Osteocyte (in vitro differentiated cells): ENCODE data around the gene FARSB. TPM values are rescaled to one million over a fixed set of nuclear protein-coding genes. Genes with fewer than 3 reads are reported as not detected.

Experiments
- DNase-seq: peaks from one replicate; pipeline ENCODE4 v3.0.0; 2021; ENCODE audit warnings: mixed read lengths; ENCODE audit not compliant: unreplicated experiment; ENCODE audit errors: extremely low spot score
- H3K27ac Mint-ChIP-seq: one replicate; pipeline ENCODE4 v1.8.0; 2021; ENCODE audit warnings: mild to moderate bottlenecking, mixed read lengths; ENCODE audit not compliant: unreplicated experiment
- H3K27me3 Mint-ChIP-seq: one replicate; pipeline ENCODE4 v1.8.0; 2021; ENCODE audit warnings: mixed read lengths; ENCODE audit not compliant: unreplicated experiment
- H3K36me3 Mint-ChIP-seq: one replicate; pipeline ENCODE4 v1.8.0; 2021; ENCODE audit warnings: mixed read lengths; ENCODE audit not compliant: unreplicated experiment
- H3K4me1 Mint-ChIP-seq: one replicate; pipeline ENCODE4 v1.8.0; 2021; ENCODE audit warnings: mixed read lengths; ENCODE audit not compliant: unreplicated experiment
- H3K4me3 Mint-ChIP-seq: one replicate; pipeline ENCODE4 v1.8.0; 2021; ENCODE audit warnings: mild to moderate bottlenecking, moderate library complexity, mixed read lengths; ENCODE audit not compliant: unreplicated experiment
- H3K9me3 Mint-ChIP-seq: one replicate; pipeline ENCODE4 v1.8.0; 2021; ENCODE audit warnings: mixed read lengths; ENCODE audit not compliant: unreplicated experiment
- CTCF ChIP-seq: fragments of 200-600 bp; sonication (generic); IDR thresholded peaks from 2 replicates; pipeline ENCODE4 v1.5.0; 2021; ENCODE audit warnings: antibody characterized with exemption, mild to moderate bottlenecking, moderate library complexity
- total RNA-seq: library from RNA; stranded (reverse); gene quantifications from 2 replicates; pipeline ENCODE4 v1.2.1, GENCODE V29; 2021

Gene FARSB
- total RNA-seq, 1 donor from 2014 or later: 15.8 TPM

DNA sequence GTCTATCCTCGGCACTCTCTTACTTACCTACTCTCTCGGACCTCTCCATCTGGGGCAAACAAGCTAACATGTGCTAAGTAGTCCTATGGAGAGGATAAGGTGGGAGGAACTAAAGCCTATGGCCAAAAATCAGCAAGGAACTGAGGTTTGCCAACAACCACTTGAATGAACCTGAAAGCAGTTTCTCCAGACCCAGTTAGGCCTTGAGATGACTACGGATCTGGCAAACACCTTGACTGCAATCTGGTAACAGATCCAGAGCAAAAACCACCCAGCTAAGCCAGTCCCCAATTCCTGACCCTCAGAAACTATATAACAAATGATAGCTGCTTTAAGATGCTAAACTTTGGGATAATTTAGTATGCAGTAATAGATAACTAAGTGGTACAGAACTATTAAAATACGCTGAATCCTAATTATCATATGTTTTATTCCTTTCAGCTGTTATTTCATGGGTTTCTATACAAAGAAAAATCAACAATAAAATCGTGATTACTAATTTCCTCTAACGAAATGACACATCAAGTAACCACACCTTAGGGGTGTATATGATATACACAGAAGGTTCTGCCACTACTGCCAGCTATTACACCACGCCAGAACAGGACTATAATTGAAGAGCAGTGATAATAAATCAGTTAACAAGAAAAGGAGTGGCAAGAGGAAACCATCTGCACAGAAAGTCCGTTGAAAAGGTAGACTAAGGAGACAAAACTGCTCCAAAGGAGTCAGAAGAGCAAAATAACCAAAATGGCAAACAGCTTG lies 3.2 kb downstream of the FARSB start:
- Mint-ChIP-seq H3K36me3 (no peaks in the 10 kb centered on the region), H3K4me3 (no peak overlapping the region), H3K27ac (no peak overlapping the region), H3K9me3 (no peaks in the 10 kb centered on the region), H3K27me3 (no peaks in the 10 kb centered on the region), H3K4me1 (peaks cover 31% of the 10 kb centered on the region)
- DNase-seq: no peak
- no peak for TF ChIP-seq CTCF

DNA sequence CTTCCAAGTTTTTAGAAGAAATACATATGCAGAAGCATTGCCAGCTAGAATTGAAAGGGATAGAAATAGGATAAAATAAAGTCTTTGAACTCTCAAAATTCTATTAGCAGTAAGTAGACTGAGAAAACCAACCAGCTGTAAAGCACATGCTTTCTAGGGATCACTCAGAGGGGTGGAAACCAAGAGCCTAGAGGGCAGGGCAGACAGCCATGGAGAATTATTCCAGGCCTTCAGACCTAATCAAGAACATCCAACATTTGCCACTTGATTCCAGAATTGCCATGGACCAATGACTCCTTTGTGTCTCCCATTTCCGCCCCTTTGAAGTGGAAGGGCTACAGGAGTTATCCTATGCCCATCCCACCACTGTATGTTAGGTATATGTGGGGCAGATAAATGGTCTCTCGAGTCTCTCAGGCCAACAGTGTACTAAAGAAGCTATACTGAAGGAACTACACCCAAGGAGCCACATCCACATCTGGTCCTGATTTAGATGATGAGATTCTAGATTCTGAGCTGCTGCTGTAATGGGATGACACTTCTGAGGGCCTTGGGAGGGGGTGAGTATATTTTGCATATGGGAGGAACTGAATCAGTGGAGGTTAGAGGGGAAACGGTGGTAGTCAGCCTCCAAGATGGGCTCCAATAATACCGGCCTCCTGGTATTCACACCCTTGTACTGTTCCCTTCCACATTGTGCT lies 4.0 kb downstream of the FARSB start:
- no peak for TF ChIP-seq CTCF
- H3K4me1 Mint-ChIP-seq: peaks cover 28% of the 10 kb centered on the region
- no peaks in the 10 kb centered on the region for H3K36me3 Mint-ChIP-seq
- H3K4me3 Mint-ChIP-seq: no peak overlapping the region
- no peak overlapping the region for H3K27ac Mint-ChIP-seq
- no peaks in the 10 kb centered on the region for H3K9me3 Mint-ChIP-seq
- DNase-seq: no peak
- H3K27me3 Mint-ChIP-seq: no peaks in the 10 kb centered on the region

DNA sequence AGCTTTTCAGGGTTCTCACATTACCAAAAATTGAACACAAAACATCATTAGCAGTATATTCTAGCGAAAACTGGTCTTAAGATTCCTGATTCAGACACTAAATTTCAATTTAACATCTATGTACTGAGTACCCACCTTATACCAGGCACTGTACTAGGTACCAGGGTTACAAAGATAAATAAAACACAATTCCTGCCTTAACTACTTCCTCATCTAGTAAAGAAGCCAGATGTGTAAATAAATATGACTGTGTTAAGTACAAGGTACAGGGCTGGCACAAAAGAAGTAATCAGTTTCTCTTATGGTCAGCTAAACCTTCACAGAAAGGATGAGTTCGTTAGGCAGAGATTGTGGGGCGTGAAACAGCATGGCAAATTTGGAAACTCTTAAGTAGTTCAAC lies 6.1 kb downstream of the FARSB start:
- TF ChIP-seq CTCF: no peak
- Mint-ChIP-seq H3K36me3 (peaks cover 10% of the 10 kb centered on the region), H3K4me1 (peaks cover 17% of the 10 kb centered on the region), H3K4me3 (no peak overlapping the region), H3K27me3 (no peaks in the 10 kb centered on the region), H3K9me3 (no peaks in the 10 kb centered on the region), H3K27ac (no peak overlapping the region)
- DNase-seq: no peak

DNA sequence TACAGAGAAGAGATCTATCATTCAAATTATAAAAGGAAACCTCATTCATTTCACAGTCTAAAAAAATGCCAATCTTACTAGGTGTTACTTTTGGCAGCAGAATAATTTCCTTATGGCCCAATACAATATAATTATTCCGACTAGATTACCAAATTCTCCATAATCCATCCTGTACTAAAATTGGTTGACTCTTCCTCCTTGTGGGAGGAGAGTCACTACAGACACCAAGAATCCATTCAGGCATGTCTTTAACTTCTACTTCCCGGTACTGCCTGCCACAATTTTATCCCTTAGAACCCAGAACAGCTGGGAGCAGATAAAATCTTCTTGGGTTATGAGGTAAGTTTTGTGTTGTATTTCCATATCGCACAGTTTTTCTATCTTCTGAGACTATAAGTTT lies 9.9 kb downstream of the FARSB start:
- H3K36me3 Mint-ChIP-seq: peaks cover 20% of the 10 kb centered on the region
- no peak for TF ChIP-seq CTCF
- DNase-seq: no peak
- H3K9me3 Mint-ChIP-seq: no peaks in the 10 kb centered on the region
- H3K27me3 Mint-ChIP-seq: no peaks in the 10 kb centered on the region
- H3K4me1 Mint-ChIP-seq: no peaks in the 10 kb centered on the region
- H3K27ac Mint-ChIP-seq: no peak overlapping the region
- no peak overlapping the region for H3K4me3 Mint-ChIP-seq

- Mint-ChIP-seq H3K4me3 (no peak overlapping the region), H3K9me3 (peaks cover under 1% of the 10 kb centered on the region), H3K4me1 (no peaks in the 10 kb centered on the region), H3K36me3 (peaks cover 29% of the 10 kb centered on the region), H3K27ac (no peak overlapping the region), H3K27me3 (no peaks in the 10 kb centered on the region)
- TF ChIP-seq CTCF: no peak
- no peak for DNase-seq
These were observed 12.8 kb downstream of the FARSB start for GRCh38 chr2:222643134-222643533.
